AG04449 (cell line): ENCODE results near the gene DENND1B.
A peak's percentile ranks its signal among the peaks of the same experiment; 100 is the strongest.

Experiments used
- CTCF ChIA-PET: fragments of 350-600 bp; formaldehyde crosslinking; extraction: SDS; loops from one replicate; lab custom pipeline; 2021; ENCODE audit warnings: antibody characterized with exemption; lab: Yijun Ruan, JAX
- POLR2A ChIA-PET: fragments of 400-600, 350-600 bp; formaldehyde crosslinking; extraction: SDS; loops from one replicate; lab custom pipeline; 2020; ENCODE audit warnings: antibody characterized with exemption, inconsistent platforms; lab: Yijun Ruan, JAX
- DNase-seq: peaks from one replicate; pipeline ENCODE4 v3.0.0-alpha.2; 2010; ENCODE audit warnings: low read depth, low spot score
- H3K4me3 ChIP-seq: 2 replicates; pipeline ENCODE4 v1.5.1; 2011; ENCODE audit warnings: low read depth, mild to moderate bottlenecking, control low read depth, low read length
- CTCF ChIP-seq: IDR thresholded peaks from one replicate; pipeline ENCODE4 v1.5.1; 2011; ENCODE audit warnings: mild to moderate bottlenecking, moderate library complexity, low read length, control low read depth, inconsistent platforms; ENCODE audit not compliant: insufficient read depth; ENCODE audit errors: missing control alignments

Gene DENND1B

GRCh38 chr1:197800379-197801110 is 25.3 kb upstream of the DENND1B start:
- ChIA-PET POLR2A (interaction anchor here (0.6 kb wide), 1 partner anchor 9 kb away, joined by 4 read pairs; no protein-coding TSS in a partner anchor), CTCF (no interaction called here)
- no peak for DNase-seq
- no peak for TF ChIP-seq CTCF
- no peak overlapping the region for H3K4me3 ChIP-seq

GRCh38 chr1:197799271-197799670 is 24.0 kb upstream of the DENND1B start:
- DNase-seq: peak; percentile 80
- ChIA-PET CTCF (interaction anchor here (0.9 to 1.3 kb wide), 4 partner anchors 9 to 46 kb away, joined by 3 read pairs; no protein-coding TSS in a partner anchor), POLR2A (interaction anchor here (1.0 kb wide), 1 partner anchor 23 kb away, joined by 3 read pairs; no protein-coding TSS in a partner anchor)
- H3K4me3 ChIP-seq: no peak overlapping the region
- no peak for TF ChIP-seq CTCF

- DNase-seq: no peak
- no peak for TF ChIP-seq CTCF
- CTCF ChIA-PET: interaction anchor here (1.0 to 1.3 kb wide), 3 partner anchors 8 to 12 kb away, joined by 3 read pairs; no protein-coding TSS in a partner anchor
- no peak overlapping the region for H3K4me3 ChIP-seq
- POLR2A ChIA-PET: interaction anchor here (1.0 kb wide), 1 partner anchor 22 kb away, joined by 3 read pairs; no protein-coding TSS in a partner anchor
Measured at GRCh38 chr1:197798492-197798891, 23.2 kb upstream of the DENND1B start.

- no peak for TF ChIP-seq CTCF
Measured at GRCh38 chr1:197797010-197797409, 21.7 kb upstream of the DENND1B start.

GRCh38 chr1:197788741-197789739 is 13.8 kb upstream of the DENND1B start:
- CTCF ChIA-PET: interaction anchor here (1.2 kb wide), 1 partner anchor 10 kb away, joined by 3 read pairs; no protein-coding TSS in a partner anchor
- DNase-seq: no peak
- H3K4me3 ChIP-seq: no peak overlapping the region
- POLR2A ChIA-PET: no interaction called here
- TF ChIP-seq CTCF: no peak

More at GRCh38 chr1:197797010-197797409, 21.7 kb upstream of the DENND1B start:
- CTCF ChIA-PET: no interaction called here
- DNase-seq: no peak
- POLR2A ChIA-PET: no interaction called here
- H3K4me3 ChIP-seq: no peak overlapping the region
